Measurements from ENCODE around the gene HACD4.
"Not testable (repeated sequence)": the region's sequence is repeated elsewhere in the genome, so short reads cannot be mapped to it uniquely, and the experiment has no call there.

- not testable (repeated sequence) for TF ChIP-seq CTCF, POLR2A (IDR thresholded peaks at IDR 0.05)
Observed at GRCh38 chr9:20974191-20974938, 57.1 kb downstream of the HACD4 start.

Data from Peyer's patch (tissue), 4 donors.